HG03097 (cell line): ENCODE results near the gene PLGRKT.
"Not testable (repeated sequence)": the region's sequence is repeated elsewhere in the genome, so short reads cannot be mapped to it uniquely, and the experiment has no call there.

Source experiments
- ATAC-seq: cut with Tn5 transposase; IDR thresholded peaks from one replicate; pipeline ENCODE4 v1.9.1; 2021; ENCODE audit not compliant: unreplicated experiment, low FRiP score

The PLGRKT gene

GRCh38 chr9:5437254-5438216 is at the start of gene PLGRKT:
Gene PLGRKT, minus strand, starts transcription at chr9:5437925. Its CDS starts 5,948 bp downstream, at chr9:5431977.
- ATAC-seq, result peak; percentile 88

- no peak for ATAC-seq
Measured at GRCh38 chr9:5486988-5487387, 49.3 kb upstream of the PLGRKT start.

GRCh38 chr9:5485378-5486085 is 47.8 kb upstream of the PLGRKT start:
- ATAC-seq, result no peak

GRCh38 chr9:5483306-5483705 is 45.6 kb upstream of the PLGRKT start:
- ATAC-seq, result no peak

GRCh38 chr9:5482194-5482593 is 44.5 kb upstream of the PLGRKT start:
- ATAC-seq, result no peak

GRCh38 chr9:5481322-5482040 is 43.8 kb upstream of the PLGRKT start:
- no peak for ATAC-seq

- no peak for ATAC-seq
Measured at GRCh38 chr9:5480919-5481318, 43.2 kb upstream of the PLGRKT start.

GRCh38 chr9:5479994-5480694 is 42.4 kb upstream of the PLGRKT start:
- no peak for ATAC-seq

GRCh38 chr9:5478206-5478605 is 40.5 kb upstream of the PLGRKT start:
- ATAC-seq, result no peak

GRCh38 chr9:5475611-5476010 is 37.9 kb upstream of the PLGRKT start:
- ATAC-seq, result not testable (repeated sequence)

- no peak for ATAC-seq
Measured at GRCh38 chr9:5470816-5471215, 33.1 kb upstream of the PLGRKT start.

GRCh38 chr9:5470122-5470521 is 32.4 kb upstream of the PLGRKT start:
- ATAC-seq, result no peak

GRCh38 chr9:5468850-5469249 is 31.1 kb upstream of the PLGRKT start:
- no peak for ATAC-seq

- ATAC-seq, result no peak
Measured at GRCh38 chr9:5466766-5467165, 29.0 kb upstream of the PLGRKT start.

GRCh38 chr9:5466005-5466404 is 28.3 kb upstream of the PLGRKT start:
- ATAC-seq, result no peak

GRCh38 chr9:5464831-5465330 is 27.2 kb upstream of the PLGRKT start:
- not testable (repeated sequence) for ATAC-seq

GRCh38 chr9:5460157-5460556 is 22.4 kb upstream of the PLGRKT start:
- no peak for ATAC-seq

- ATAC-seq, result peak; percentile 47
Measured at GRCh38 chr9:5459289-5459829, 21.6 kb upstream of the PLGRKT start.

GRCh38 chr9:5455181-5455580 is 17.5 kb upstream of the PLGRKT start:
- no peak for ATAC-seq

- ATAC-seq, result no peak
Measured at GRCh38 chr9:5453673-5454072, 15.9 kb upstream of the PLGRKT start.
